ENCODE measurements around the gene MXRA7. TPM values are rescaled to one million over a fixed set of nuclear protein-coding genes. Genes with fewer than 3 reads are reported as not detected.

Gene MXRA7
- total and polyA plus RNA-seq, 2 of the 4 experiments (the other 2 are of a cell fraction), result 168 to 231 TPM

DNA sequence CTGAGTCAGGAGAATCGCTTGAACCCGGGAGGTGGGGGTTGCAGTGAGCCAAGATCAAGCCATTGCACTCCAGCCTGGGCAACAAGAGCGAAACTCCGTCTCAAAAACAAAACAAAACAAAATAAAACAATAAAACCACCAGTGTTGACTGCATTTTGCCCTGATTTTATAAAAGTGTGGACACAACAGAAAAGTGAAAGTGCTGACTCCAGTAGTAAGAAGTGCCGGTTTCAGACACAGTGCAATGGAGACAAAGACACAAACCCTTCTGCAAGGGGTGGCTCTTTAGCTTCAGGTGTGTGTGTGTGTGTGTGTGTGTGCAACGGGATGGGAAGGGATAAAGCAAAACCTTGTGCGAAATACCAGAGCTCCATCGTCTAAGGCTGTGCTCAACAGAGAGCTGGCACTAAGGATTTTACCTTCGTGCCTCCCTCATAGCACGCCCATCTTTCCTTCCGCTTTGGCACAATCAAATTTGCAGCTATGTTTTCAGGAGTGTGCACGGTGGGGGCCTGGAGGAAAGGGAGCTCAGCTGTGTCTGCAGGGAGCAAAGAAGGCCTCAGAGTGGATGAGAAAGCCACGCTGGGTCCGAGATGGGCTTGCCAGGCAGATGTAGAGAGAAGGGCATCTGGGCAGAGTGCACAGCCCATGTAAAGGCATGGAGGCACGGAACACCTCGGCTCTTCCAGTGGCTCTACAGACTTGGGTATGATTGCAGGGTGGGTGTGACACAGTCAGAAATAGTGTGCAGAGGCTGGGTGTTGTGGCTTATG is 15.5 kb downstream of the MXRA7 start:
- dilution Hi-C loops (cut with HindIII; ENCODE audit: low sequenced_read_pairs, unreplicated experiment), result no loop called here
- Histone ChIP-seq H3K4me2 (ENCODE audit: low read depth, low read length) (peak overlapping the region; percentile 13; the same call in 1 of the 2 replicates), H2BK120ac (ENCODE audit: low read depth, low read length) (no peak overlapping the region), H4K20me1 (ENCODE audit: insufficient read depth, low read length) (peaks cover 80% of the 10 kb centered on the region), H4K5ac (ENCODE audit: low read depth, low read length) (peak overlapping the region; percentile 20; the same call in 1 of the 2 replicates), H3K9ac (ENCODE audit: low read depth, low read length) (no peak overlapping the region), H2BK5ac (ENCODE audit: low read depth, low read length, poor library complexity, severe bottlenecking) (peak overlapping the region; percentile 48), H2BK20ac (ENCODE audit: low read depth, low read length) (no peak overlapping the region), H3K27ac (ENCODE audit: insufficient read depth, low read length) (no peak overlapping the region), H3K4ac (ENCODE audit: low read depth, low read length) (0 out of 2 replicates have a peak overlapping the region, but pooled peaks have one; percentile 0), H3K36me3 (ENCODE audit: control insufficient read depth, insufficient read depth, low read length) (peaks cover 13% of the 10 kb centered on the region), H3K18ac (ENCODE audit: low read depth, low read length) (no peak overlapping the region), H4K91ac (ENCODE audit: insufficient read depth, low read depth, low read length) (no peak overlapping the region), H3K14ac (replicated peaks; ENCODE audit: low read depth, low read length) (no peak overlapping the region), H2BK15ac (ENCODE audit: low read depth, low read length) (no peak overlapping the region), H3K9me3 (ENCODE audit: control insufficient read depth, insufficient read depth, low read length) (no peaks in the 10 kb centered on the region), H2AK9ac (replicated peaks; ENCODE audit: low read depth, low read length, poor library complexity) (peak overlapping the region; percentile 47), H2AFZ (replicated peaks; ENCODE audit: low read length, poor library complexity) (no peak overlapping the region), H2AK5ac (ENCODE audit: low read depth, low read length) (peak overlapping the region; percentile 4; the same call in 1 of the 2 replicates), H3K79me1 (ENCODE audit: low read depth in 1 of 2, low read length in 2 of 2) (peaks cover 36 to 91% of the 10 kb centered on the region in 2 experiments), H4K8ac (ENCODE audit: low read depth in 2 of 2, low read length in 2 of 2) (no peak overlapping the region), H3K56ac (ENCODE audit: extremely low read depth, insufficient read depth, low read length) (no peak overlapping the region), H3K23ac (ENCODE audit: low read depth, low read length) (no peak overlapping the region; the same call in 1 of the 2 replicates), H3K4me1 (ENCODE audit: control insufficient read depth, insufficient read depth, low read length) (peaks cover 36% of the 10 kb centered on the region), H3K4me3 (ENCODE audit: insufficient read depth, low read depth, low read length) (no peak overlapping the region), H3K27me3 (ENCODE audit: control insufficient read depth, insufficient read depth, low read length) (no peaks in the 10 kb centered on the region), H3K9me1 (ENCODE audit: insufficient read depth, low read length) (peaks cover 58% of the 10 kb centered on the region)
- BruUV-seq (replicated peaks), result no TSS peak
- WGBS, 2 experiments (ENCODE audit: extremely low coverage in 2 of 2, insufficient read length in 1 of 2), result 92% methylated on average over 5 of the region's 16 CpGs; no CpG with 5 or more reads in 1 of the 2 experiments
- intact Hi-C loops (cut with micrococcal nuclease), result no loop called here
- CTCF ChIA-PET, result no interaction called here
- ATAC-seq (ENCODE audit: low read depth), result no peak
- TF ChIP-seq SMC3 (IDR thresholded peaks at IDR 0.05; ENCODE audit: low read depth, low read length) (no peak), MAZ (IDR thresholded peaks at IDR 0.05; ENCODE audit: borderline replicate concordance, low read depth, low read length) (no peak), MAFK (IDR thresholded peaks at IDR 0.05; ENCODE audit: low read depth, low read length) (peak; percentile 3; the same call in 1 of the 2 replicates)
- no peak for DNase-seq
- POLR2A ChIA-PET (ENCODE audit: unreplicated experiment), result no interaction called here
- in situ Hi-C loops (cut with MboI; ENCODE audit: low sequenced_read_pairs), result no loop called here

Data from IMR-90 (cell line).